Left hindlimb (tissue), 1 donor: ENCODE results near the gene NPB.

Experiments used
- DNase-seq: peaks from one replicate; pipeline ENCODE4 v3.0.0-alpha.2; 2018

NPB gene

DNA sequence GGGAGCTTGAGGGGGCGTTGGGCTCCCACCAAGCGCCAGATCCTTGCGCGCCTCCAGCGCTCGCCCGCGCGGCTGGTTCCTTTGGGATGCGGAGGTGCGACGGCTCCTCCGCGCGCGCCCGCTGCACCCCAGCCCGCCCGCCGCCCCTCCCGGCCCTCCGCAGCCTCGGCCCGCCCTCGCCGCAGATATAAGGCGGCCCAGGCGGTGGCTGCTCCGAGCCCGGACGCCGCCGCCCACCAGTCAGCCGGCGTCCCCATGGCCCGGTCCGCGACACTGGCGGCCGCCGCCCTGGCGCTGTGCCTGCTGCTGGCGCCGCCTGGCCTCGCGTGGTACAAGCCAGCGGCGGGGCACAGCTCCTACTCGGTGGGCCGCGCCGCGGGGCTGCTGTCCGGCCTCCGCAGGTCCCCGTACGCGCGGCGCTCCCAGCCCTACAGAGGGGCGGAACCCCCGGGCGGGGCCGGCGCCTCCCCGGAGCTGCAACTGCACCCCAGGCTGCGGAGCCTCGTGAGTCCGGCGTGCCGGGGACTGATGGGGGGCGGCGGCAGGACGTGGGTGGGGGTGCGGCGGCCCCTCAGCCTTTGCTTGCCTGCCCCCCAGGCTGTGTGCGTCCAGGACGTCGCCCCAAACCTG, at the start of gene NPB:
TSS of gene NPB (plus strand) at position 216 of the 630 bp plus-strand sequence. CDS start at position 256, 40 bp downstream.
- peak; percentile 48 for DNase-seq

DNA sequence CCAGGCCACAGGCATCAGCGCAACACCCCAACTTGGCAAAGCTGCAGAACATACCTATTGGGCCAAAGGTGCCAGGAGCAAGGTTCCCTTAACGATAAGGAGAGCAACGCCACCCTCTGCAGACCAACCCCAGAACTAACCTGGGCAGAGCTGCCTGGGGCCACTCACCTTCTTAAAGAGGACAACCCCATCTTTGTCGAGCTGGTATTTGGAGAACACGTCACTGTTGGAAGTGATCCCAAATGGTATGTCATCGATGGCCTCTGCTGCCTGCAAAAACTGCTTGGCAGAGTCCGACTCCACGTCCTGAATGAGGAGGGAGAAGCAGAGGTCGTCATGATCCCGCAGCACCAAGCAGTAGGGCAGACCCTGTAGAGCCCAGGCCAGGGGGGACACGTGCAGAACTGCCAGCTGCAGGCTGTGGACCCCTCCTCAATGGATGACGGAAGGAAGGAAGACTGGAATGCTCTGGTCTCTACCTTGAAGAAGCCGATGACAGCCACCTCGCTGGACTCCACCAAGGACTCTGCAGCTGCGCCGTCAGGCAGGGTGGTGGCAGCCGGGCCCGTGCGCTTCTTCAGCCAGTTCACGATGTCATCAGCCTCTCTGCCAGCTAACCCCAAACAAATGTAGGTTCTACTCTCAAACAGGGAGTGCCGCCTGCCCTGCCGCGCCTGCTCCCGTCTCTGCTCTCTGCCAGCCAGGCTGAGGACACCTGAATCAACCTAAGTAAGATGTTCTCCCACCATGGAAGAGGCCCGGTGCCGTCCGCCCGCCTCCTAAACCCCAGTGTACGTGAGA, 46.9 kb upstream of the NPB start:
- no peak for DNase-seq

DNA sequence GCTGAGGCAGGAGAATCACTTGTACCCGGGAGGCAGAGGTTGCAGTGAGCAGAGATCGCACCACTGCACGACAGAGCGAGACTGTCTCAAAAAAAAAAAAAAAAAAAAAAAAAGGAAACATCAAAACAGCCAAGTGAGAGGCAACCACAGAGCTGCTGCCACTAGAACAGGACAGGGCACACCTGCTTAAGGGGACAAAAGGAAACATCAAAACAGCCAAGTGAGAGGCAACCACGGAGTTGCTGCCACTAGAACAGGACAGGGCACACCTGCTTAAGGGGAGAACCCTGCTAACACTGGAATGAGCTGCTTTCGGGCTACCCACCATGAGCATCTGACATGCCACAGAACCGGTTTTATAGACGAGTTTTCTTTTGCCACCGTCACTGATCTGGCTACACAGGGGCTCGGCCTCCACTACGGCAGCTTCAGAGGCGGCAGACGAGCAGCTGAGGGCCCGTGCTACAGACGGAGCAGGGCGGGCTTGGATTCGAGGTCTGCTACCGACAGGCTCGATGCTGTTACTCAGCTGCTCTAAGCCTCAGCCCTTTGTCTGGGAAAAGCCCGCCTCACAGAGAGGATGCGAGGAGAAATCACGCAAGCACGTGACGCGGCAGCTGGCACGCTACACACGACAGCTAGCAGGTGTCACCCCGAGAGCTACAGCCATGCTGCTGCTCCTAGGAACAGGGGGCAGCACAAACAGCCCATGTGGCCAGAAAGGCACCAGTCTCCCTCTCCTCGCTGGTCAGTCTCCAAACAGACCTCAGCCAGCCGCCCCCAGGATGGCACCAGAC, 43.7 kb upstream of the NPB start:
- DNase-seq = no peak

DNA sequence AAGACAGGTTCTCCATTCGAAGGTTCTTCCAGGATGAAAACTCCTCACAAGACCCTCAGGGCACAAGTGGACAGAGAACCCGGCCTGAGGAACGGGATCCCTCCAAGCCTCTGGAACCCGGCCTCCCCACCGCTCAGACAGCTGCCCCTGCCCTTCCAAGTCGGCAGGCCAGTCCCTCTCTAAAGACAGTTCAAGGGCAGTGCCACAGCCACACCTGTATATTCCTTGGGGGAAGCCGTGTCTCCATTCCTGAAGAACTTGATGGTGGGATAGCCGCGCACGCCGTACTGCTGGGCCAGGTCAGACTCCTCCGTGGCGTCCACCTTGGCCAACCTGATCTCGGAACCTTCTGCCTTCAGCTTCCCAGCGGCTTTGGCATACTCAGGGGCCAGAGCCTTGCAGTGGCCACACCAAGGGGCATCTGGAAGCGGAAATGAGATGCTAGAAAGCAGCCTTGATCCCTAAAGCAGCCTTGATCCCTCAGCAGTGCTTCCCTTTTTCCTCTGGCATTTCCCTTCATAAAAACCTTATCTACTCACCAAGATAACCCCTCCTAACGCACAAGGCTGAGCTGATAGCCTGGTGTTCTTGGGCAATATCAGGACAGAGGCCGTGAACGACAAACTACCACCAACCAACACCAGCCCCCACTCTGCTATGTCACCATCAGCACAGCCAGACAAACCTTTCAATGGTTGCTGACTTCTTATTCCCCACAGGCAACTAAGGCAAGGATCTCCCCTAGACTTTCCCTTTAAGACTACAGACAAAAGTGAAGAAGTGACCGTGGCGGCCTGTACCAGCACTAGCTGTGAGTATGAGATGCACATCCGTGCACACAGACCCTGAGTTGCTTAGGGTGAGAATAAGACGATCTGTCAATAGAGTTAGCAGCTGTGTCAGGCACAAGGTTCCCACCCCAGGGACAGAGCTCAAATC, 42.8 kb upstream of the NPB start:
- DNase-seq = no peak

DNA sequence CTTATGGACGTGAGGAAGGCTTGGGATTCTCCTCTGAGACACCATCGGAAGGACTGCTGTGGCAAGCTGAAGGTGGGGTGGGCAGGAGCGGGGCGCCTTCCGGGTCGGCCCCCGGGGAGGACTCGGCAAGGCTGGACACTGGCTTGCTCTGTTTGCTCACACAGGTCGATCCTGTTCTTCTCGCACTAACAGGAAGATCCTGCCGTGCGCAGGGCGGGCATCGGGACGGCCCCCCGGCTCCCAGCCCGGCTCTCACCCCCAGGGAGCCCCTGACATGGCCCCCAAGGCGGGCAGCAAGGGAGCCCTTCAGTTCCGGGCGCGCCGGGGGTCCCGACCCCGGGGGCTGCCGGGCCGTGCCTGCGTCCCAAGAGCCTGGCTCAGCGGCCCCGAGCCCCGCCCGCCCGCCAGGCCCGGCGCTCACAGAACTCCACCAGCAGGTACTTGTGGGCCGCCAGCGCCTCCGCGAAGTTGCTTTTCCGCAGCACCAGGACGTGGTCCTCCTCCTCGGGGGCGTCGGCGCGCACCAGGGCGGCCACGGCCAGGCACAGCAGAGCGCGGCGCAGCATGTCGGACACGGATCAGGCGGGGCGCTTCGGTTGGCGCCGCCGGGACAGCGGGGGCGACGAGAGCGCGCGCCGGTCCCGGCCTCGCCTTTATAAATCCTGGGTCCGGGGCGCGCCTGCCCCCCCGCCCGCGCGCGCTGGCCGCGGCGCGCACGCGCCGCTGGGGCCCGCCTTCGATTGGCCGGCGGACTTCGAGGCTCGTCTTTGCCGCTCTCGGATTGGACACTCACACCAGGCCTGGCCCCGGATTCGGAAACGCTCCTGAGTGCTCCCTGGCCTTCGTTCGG, 41.9 kb upstream of the NPB start, which contains the start of gene P4HB:
TSS of gene P4HB (minus strand) at position 630 of the 850 bp plus-strand sequence. CDS start at position 566, 64 bp downstream.
- DNase-seq = no peak

DNA sequence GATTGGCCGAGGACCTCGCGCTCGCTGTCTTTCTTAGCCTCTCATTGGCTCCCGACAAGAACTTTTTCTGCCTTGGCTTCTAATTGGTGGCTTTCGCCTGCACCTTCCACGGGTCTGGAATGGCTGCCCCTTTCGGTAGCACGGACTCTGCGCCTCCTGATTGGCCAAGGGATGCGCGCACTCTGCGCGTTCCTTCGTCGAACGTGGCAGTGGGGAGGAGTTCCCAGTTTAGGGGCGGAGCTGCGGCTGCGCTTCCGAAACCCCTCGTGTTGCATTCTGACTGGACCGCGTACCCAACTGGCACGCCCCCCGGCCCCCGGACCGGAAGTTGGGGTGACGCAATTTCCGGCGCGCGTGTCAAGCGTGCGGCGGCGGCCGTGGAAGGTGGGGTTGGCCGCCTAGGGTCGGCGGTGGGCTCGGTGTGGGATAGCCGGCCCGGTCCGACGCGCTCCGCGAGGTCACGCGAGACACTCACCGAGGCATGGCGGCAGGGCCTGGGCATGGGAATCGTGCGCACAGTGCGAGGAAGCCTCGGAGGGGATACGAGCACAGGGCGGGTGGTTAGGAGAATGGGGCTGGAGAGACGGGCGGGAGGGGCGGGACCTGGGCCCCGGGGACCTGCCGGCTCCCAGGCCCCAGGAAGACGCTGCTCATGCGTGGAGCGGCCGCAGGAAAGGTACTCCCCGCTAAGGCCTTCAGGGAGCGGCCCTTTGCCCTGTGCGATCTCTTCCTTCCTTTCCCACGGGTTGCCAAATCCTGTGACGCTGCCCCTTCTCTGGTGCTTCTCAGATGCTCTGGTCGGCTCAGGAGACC, 41.1 kb upstream of the NPB start:
- peak; percentile 100 for DNase-seq

DNA sequence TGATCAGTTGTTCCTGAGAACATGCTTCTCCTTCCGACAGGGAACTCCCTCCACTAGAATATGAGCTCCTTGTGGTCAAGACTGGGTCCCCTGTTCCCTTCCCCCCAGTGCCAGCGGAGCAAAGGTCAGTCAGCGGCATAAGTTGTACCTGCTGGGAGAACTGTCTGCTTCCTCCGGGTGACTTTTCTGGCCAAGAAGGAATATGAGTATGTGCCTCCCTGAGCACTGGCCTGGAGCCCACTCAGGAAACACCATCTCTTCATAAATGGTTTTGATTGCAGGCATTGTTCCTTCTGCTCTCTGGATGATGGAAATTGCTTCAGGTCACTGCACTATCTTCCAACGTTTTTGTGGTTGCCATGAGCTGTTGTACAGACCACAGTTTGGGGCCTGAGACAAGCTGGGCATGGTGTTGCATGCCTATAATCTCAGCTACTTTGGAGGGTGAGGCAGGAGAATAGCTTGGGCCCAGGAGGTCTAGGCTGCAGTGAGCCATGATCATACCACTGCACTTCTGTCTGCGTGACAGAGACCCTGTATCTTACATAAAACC, 38.8 kb upstream of the NPB start:
- no peak for DNase-seq

DNA sequence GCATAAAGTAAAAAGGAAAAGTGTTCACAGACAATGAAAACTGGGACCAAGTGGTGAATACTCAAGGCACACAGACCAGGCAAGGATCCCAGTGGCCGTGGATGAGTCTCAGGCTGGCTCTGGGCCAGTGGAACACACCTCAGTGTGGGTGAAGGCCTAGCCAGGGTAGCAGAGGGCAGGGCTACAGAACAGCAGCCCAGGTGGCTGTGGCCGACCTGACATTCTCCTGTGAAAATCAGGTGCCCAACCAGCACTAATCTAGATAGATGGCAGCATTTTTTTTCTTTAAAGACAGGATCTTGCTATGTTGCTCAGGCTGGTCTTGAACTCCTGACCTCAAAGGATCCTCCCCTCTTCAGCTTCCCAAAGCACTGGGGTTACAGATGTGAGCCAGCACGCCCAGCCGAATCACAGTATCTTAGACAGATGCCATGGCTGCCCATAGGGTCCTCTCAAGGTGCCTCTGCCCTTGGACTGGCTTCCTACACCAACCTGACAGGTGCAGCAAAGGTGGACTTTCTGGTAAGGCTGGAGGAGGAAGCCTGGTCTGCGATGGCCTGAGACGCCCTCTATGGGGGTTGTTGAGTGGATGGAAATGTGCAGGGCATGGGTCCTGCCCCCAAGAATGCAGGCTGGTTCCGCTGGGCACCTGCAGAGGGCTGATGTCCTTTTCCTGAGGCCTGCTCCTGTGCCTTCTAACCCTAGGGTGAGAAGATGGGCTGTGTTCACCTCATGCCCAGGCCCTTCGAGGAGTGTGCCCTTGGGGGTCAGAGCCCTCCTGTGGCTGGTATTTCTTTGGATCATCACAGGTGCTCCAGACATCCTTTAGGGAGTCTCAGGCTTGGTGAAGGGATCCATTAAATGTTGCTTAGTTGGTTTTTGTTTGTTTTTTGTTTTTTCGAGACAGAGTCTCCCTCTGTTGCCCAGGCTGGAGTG, 37.9 kb upstream of the NPB start:
- no peak for DNase-seq

DNA sequence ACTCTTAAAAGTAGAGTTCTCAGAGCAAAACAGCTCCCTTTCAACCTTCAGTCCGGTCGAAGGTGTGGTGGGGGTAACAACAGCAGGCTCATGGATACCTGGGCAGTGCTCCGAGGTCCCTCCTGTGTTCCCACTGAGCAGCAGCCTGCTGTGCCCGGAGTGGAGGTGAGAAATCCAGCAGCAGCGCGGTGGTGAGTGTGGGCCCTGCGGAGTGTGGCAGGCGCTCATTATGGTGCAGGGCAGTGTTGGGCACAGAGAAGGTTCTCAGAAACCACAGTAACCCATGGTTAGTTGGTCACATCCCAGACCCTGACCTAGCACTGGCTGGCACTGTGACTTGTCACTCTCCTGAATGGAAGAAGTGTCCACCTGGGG, 36.7 kb upstream of the NPB start:
- no peak for DNase-seq

DNA sequence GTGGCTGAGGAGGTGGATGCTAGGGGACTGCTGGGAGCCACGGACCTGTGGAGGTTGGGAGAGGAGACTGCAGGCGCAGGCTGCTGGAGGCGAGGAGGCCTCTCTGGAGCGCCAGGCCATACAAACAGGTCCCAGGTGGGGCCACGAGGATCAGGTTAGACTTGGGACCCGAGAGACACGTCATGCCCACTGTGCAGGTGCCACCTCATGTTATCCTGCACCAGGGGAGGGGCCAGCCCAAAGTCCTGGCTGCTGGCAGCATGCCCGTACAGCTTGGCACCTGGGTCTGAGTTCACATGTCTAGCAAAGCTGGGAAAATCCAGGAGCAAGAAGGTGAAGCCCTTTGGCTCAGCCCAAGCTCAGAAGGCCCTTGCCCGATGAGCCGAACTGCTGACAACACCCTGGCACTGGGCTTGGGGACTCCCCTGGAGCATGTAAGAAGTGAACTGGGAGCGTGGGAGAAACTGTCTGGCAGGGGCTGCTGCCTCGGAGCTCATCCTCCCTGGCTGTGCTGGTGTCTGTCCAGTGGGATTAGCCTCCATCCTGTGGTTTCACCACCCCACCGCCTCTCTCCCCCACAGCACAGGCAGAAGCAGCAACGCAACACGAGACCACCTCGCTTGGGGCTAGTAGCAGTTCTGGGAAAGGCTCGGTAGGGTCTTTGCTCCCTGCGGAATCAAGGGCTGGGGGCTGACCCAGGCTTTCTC, 36.2 kb upstream of the NPB start:
- DNase-seq = no peak

DNA sequence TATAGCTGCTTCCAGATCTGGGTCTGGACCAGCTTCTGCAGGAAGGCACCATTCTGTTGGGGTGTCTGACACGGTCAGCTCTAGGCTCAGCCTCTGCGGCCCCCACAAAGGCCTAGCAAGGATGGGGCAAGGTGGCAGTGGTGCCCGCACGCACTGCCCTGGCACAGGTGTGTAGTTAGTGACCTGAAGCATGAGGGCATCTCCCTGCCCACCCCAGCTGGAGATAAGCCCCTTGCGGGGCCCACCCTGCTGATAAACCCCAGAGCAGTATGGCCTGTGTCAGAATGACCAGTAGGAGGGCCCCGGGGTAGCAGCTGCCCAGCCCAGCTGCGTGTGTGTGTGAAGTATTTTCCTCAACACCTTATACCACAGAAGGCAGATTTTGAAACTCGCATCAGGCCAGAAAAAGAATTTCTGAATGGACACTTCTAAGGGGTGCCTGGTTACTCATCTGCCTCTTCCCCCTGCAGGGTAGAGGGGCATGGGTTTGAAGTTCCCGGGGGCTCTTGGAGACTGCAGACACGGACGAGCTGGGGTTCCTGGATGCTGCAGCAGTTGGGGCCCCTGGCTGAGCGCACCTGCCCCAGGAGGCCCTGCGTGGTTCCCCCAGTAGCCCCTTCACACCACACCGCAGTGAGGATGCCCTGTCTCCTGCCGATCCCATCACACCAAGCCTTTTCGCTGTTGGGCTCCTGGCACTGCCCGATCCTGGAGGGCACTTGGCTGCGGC, 35.4 kb upstream of the NPB start:
- no peak for DNase-seq

DNA sequence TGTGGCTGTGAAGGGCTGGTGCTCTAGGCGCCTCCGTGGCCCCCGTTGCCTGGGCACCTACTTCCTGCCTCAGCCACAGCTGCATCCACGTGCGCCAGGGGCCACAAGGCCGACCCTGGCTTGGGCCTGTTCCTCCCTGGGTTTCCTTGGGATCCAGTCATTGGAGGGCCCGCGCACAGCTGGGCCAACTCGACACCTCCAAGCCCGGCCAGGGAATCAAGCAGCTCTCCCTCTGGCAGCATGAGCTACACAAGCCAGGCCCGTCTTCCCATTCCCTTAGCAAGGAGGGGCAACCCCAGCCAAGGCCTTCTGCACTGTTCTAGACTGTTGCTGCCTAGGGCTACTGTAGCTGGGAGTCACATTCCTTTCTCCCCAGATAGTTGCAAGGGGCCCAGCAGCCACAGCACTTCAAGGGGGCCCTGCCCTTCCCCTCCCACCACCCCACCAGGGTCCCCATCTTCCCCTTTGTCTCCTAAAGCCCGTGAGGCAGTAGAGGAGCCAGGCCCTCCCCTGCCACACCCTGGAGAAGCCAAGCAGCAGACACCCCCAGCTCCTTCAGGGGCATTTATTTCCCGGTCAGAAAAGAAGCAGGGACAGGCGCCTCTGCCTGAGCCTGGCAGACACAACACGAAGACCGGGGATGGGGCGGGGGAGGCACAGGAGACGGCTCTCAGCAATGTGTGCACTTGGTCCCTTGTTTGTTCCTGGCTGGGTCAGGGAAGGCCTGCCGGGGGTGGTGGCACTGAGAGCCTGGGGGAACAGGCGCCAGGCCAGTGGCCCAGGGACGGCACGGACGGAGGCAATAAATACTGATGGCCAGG, 34.7 kb upstream of the NPB start:
- DNase-seq = no peak

DNA sequence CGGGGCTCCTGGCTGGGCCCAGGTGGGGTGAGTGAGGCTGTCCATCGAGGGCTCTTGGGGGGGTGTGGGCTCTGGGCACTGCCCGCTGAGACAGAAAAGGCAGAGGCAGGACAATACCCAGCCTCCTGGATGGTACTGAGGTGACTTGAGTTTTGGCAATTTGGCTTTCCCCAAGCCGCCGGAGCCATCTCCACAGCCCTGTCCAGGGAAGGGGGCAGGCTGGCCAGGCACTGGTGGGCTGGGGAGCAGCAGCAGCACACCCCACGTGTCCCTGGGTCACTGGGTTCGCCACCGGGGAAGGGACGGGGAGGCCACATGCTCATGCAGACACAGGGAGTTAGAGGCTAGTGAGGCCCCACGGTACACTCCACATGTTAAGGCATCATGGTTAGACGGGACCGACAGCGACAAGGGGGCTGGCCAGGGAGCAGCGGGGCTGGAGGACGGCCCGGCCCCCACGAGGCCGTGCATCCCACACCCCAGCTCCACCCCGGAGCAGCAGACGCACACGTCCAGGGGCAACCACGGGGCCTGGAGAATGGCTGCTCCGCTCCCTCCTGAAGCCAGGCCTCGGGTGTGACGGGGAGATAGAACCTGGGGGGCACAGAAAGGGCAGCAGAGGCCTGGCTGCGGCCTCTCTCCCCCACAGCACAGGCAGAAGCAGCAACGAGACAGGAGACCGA, 33.9 kb upstream of the NPB start:
- DNase-seq = no peak

DNA sequence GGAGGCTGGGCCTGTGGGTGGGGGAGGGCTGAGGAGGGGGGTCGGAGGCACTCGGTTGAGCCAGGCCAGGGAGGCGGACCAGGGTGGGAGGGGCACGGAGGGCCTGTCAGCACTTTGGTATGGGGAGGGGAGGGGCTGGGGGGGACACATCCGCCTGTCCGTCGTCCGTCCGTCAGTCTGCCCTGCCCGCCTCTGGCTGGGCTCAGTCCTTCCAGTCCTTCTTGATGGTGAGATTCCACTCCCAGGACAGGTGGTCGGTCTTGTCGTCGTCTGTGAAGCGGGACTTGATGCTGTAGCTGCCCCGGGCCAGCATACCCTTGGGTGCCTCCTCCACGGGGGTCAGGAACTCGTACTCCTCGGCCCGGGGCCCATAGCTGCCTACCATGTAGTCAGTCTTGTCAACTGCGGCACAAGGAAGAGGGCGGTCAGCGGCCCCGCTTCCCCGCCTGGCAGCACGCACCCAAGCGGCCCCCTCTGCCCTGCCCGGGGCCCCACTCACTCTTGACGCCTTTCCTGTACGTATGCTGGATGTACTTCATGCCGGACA, 33.3 kb upstream of the NPB start:
- DNase-seq = peak; percentile 66

DNA sequence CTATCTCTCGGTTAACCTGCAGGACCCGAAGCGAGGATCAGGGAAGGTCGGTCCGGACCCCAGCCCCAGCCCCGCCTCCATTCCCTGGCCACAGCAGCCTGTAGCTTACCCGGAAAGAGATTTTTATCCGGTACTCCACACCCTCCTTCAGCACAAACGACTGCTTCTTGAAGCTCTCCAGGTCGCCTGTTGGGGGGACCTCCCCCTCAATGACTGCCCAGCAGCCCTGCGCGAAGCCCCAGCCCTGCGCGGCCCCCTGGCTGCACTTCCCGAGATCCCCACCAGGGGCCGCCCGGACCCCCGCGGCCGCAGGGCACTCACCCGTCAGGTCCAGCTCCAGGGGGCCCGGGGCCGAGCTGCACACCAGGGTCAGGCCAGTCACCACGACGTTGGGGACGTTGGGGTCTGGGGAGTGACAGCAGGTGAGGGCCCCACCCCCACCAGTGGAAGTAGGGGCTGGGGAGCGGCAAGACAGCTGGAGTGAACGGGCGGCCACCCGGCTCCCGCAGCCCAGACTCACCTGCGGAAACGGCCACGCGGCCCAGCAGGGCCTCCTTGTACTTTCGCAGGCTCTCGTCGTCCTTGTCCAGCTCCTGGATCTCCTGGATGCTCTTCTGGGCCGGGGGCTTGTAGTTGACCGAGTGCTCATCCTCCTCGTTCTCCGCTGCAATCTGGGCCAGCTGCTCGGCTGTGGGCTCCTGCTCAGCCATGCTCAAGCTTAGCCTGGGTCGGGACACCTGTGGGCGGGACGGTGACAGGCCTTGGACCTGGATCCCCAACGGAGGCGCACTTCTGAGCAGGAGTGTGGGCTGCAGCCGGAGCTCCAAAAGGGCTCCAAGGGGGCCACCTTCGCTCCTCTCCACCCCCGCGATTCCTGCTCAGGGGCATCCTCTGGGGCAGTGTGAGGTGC, 32.6 kb upstream of the NPB start:
- DNase-seq = peak; percentile 73
